Tibial nerve (tissue), 4 donors: Measurements from ENCODE around the gene KIFC1. TPM values are rescaled to one million over a fixed set of nuclear protein-coding genes. Genes with fewer than 3 reads are reported as not detected.
A peak's percentile ranks its signal among the peaks of the same experiment; 100 is the strongest.
"Not testable (repeated sequence)": the region's sequence is repeated elsewhere in the genome, so short reads cannot be mapped to it uniquely, and the experiment has no call there.

Experiments used
- DNase-seq, 2 donors: peaks; one replicate each; pipeline ENCODE4 v3.0.0-alpha.2; 2019; ENCODE audit warnings: low spot score in 2 of 2
- H3K27ac ChIP-seq, 4 donors: fragments of 200-600 bp; sonication (generic) in 3 of 4; one replicate each; pipeline ENCODE4 v1.5.1; 2017 to 2019; ENCODE audit warnings: mild to moderate bottlenecking in 1 of 4
- H3K27me3 ChIP-seq, 2 donors: fragments of 200-600 bp; sonication (generic) in 1 of 2; one replicate each; pipeline versions ENCODE4 v1.5.1 to v1.6.0; 2017 to 2019
- H3K36me3 ChIP-seq, 3 donors: fragments of 200-600 bp; sonication (generic); one replicate each; pipeline ENCODE4 v1.5.1; 2018 to 2019
- H3K4me1 ChIP-seq, 4 donors: fragments of 200-600 bp; sonication (generic) in 3 of 4; one replicate each; pipeline ENCODE4 v1.5.1; 2017 to 2019
- H3K4me3 ChIP-seq, 4 donors: fragments of 200-600 bp; sonication (generic) in 3 of 4; one replicate each; pipeline ENCODE4 v1.5.1; 2017 to 2019; ENCODE audit warnings: mild to moderate bottlenecking in 1 of 4, moderate library complexity in 1 of 4
- H3K9me3 ChIP-seq, 4 donors: fragments of 200-600 bp; sonication (generic) in 3 of 4; one replicate each; pipeline ENCODE4 v1.5.1; 2017 to 2019
- CTCF ChIP-seq, 5 experiments: fragments of 200-600 bp in 3 of 5; fragments of 450-650 bp in 2 of 5; sonication (generic) in 3 of 5; IDR thresholded peaks; one replicate each; pipeline ENCODE4 v1.5.1; 2016 to 2019; ENCODE audit warnings: antibody characterized with exemption in 5 of 5, mild to moderate bottlenecking in 3 of 5, moderate library complexity in 2 of 5
- EP300 ChIP-seq, 2 donors: sonication (generic); formaldehyde crosslinking; IDR thresholded peaks; one replicate each; pipeline ENCODE4 v1.6.1; 2017; ENCODE audit warnings: antibody characterized with exemption in 2 of 2, mild to moderate bottlenecking in 1 of 2
- POLR2A ChIP-seq, 2 donors: fragments of 450-650 bp; IDR thresholded peaks; one replicate each; pipeline ENCODE4 v1.6.1; 2017; ENCODE audit warnings: antibody characterized with exemption in 2 of 2, mild to moderate bottlenecking in 2 of 2, moderate library complexity in 2 of 2
- WGBS, 2 donors: methylation state at CpG; one replicate each; pipeline ENCODE4 v1.1.5; 2018; 5-methylcytosine and 5-hydroxymethylcytosine counted together
- total RNA-seq, 4 donors: library from RNA; depleted of rRNA; stranded (reverse); fragments of >200 nt; gene quantifications; one replicate each; pipeline ENCODE4 v1.1.0, GENCODE V29; 2016

Gene KIFC1
- total RNA-seq, result 1 to 10 TPM in 3 of 4 donors, under 1 TPM in 1; 0.42 to 3.6 (median 2.1) TPM

GRCh38 chr6:33391278-33391921 is at the start of gene KIFC1:
KIFC1 (plus strand) TSS chr6:33391823; CDS start chr6:33391986, 163 bp downstream.
- peaks cover 0 to 13% (median 9%) of the 10 kb centered on the region in 4 donors for H3K4me1 ChIP-seq
- H3K36me3 ChIP-seq, result no peaks in the 10 kb centered on the region
- no peaks in the 10 kb centered on the region for H3K27me3 ChIP-seq
- H3K27ac ChIP-seq, result peak within 1 kb of the TSS; percentile 86 to 97 (median 91)
- H3K4me3 ChIP-seq, result peak within 1 kb of the TSS; percentile 34 to 66 (median 53)
- DNase-seq, result peak; percentile 95 to 97
- TF ChIP-seq POLR2A (IDR thresholded peaks at IDR 0.05) (no peak), EP300 (IDR thresholded peaks at IDR 0.05) (peak; percentile 92 to 100), CTCF (IDR thresholded peaks at IDR 0.05) (peak; percentile 91 to 99 (median 98))
- H3K9me3 ChIP-seq, result no peaks in the 10 kb centered on the region
- WGBS, 2 donors, result 0 to 1% methylated on average over 34 to 57 of the region's 67 CpGs

- H3K4me3 ChIP-seq, H3K27me3 ChIP-seq, H3K9me3 ChIP-seq, H3K36me3 ChIP-seq, DNase-seq: not testable (repeated sequence)
- Histone ChIP-seq H3K4me1 (peaks cover 0 to 13% (median 7%) of the 10 kb centered on the region in 4 donors), H3K27ac (peak overlapping the region in 1 of 4 donors; percentile 70)
- WGBS, 2 donors, result 93 to 96% methylated on average over 7 of the region's 7 CpGs
Observed at GRCh38 chr6:33343606-33343952, 48.0 kb upstream of the KIFC1 start.

- H3K27ac ChIP-seq, result peak overlapping the region in 2 of 4 donors; percentile 50 to 70
- no peak for DNase-seq
- H3K36me3 ChIP-seq, result no peaks in the 10 kb centered on the region
- H3K4me1 ChIP-seq, result peaks cover 0 to 13% (median 7%) of the 10 kb centered on the region in 4 donors
- no peaks in the 10 kb centered on the region for H3K27me3 ChIP-seq
- TF ChIP-seq EP300 (IDR thresholded peaks at IDR 0.05) (no peak), CTCF (IDR thresholded peaks at IDR 0.05) (no peak), POLR2A (IDR thresholded peaks at IDR 0.05) (no peak)
- 75 to 85% methylated on average over 6 of the region's 6 CpGs for WGBS, 2 donors
- no peak overlapping the region for H3K4me3 ChIP-seq
- no peaks in the 10 kb centered on the region for H3K9me3 ChIP-seq
Observed at GRCh38 chr6:33343953-33344611, 47.5 kb upstream of the KIFC1 start.

GRCh38 chr6:33344701-33345697 is 46.6 kb upstream of the KIFC1 start:
- peak; percentile 33 to 65 for DNase-seq
- Histone ChIP-seq H3K4me1 (peaks cover 0 to 13% (median 7%) of the 10 kb centered on the region in 4 donors), H3K36me3 (no peaks in the 10 kb centered on the region), H3K27ac (peak overlapping the region in 3 of 4 donors; percentile 50), H3K27me3 (no peaks in the 10 kb centered on the region), H3K4me3 (peak overlapping the region in 1 of 4 donors; percentile 9), H3K9me3 (no peaks in the 10 kb centered on the region)
- TF ChIP-seq POLR2A (IDR thresholded peaks at IDR 0.05) (no peak), EP300 (IDR thresholded peaks at IDR 0.05) (peak in 1 of 2 donors; percentile 20), CTCF (IDR thresholded peaks at IDR 0.05) (peak; percentile 53 to 76 (median 68))
- WGBS, 2 donors, result 16% methylated on average over 22 of the region's 22 CpGs

GRCh38 chr6:33346972-33347371 is 44.7 kb upstream of the KIFC1 start:
- not testable (repeated sequence) for DNase-seq, H3K27ac ChIP-seq, H3K36me3 ChIP-seq, H3K4me3 ChIP-seq, H3K27me3 ChIP-seq, H3K9me3 ChIP-seq
- H3K4me1 ChIP-seq, result peaks cover 0 to 13% (median 7%) of the 10 kb centered on the region in 4 donors
- 83 to 86% methylated on average over 5 of the region's 5 CpGs for WGBS, 2 donors
